GDM1 (cell line): ENCODE measurements around the gene C1orf174.
A peak's percentile ranks its signal among the peaks of the same experiment; 100 is the strongest.

ENCODE experiments used
- DNase-seq: peaks from one replicate; lab custom pipeline; 2025; lab: John Stamatoyannopoulos, UW

Gene C1orf174

GRCh38 chr1:3900150-3900968, at the start of gene C1orf174:
TSS of gene C1orf174 (minus strand) at chr1:3900272. CDS start at chr1:3900186, 86 bp downstream.
- peak; percentile 99 for DNase-seq

- no peak for DNase-seq
Observed at GRCh38 chr1:3948344-3948743, 48.3 kb upstream of the C1orf174 start.

GRCh38 chr1:3945916-3946840, 46.1 kb upstream of the C1orf174 start:
- no peak for DNase-seq

GRCh38 chr1:3945222-3945621, 45.1 kb upstream of the C1orf174 start:
- DNase-seq, result no peak

GRCh38 chr1:3944578-3945125, 44.6 kb upstream of the C1orf174 start:
- DNase-seq, result no peak

GRCh38 chr1:3943806-3944577, 43.9 kb upstream of the C1orf174 start:
- no peak for DNase-seq

- DNase-seq, result no peak
Observed at GRCh38 chr1:3943123-3943431, 43.0 kb upstream of the C1orf174 start.

GRCh38 chr1:3942416-3943122, 42.5 kb upstream of the C1orf174 start:
- DNase-seq, result no peak

GRCh38 chr1:3940754-3941345, 40.8 kb upstream of the C1orf174 start:
- DNase-seq, result no peak

GRCh38 chr1:3940081-3940753, 40.1 kb upstream of the C1orf174 start:
- no peak for DNase-seq

GRCh38 chr1:3939242-3940080, 39.4 kb upstream of the C1orf174 start:
- no peak for DNase-seq

- no peak for DNase-seq
Observed at GRCh38 chr1:3932156-3932919, 32.3 kb upstream of the C1orf174 start.

- DNase-seq, result no peak
Observed at GRCh38 chr1:3931007-3931912, 31.2 kb upstream of the C1orf174 start.

GRCh38 chr1:3930301-3931006, 30.4 kb upstream of the C1orf174 start:
- no peak for DNase-seq

- DNase-seq, result no peak
Observed at GRCh38 chr1:3929126-3929525, 29.1 kb upstream of the C1orf174 start.

- no peak for DNase-seq
Observed at GRCh38 chr1:3928586-3928985, 28.5 kb upstream of the C1orf174 start.

- DNase-seq, result no peak
Observed at GRCh38 chr1:3926956-3927355, 26.9 kb upstream of the C1orf174 start.
